HL-60 (cell line): ENCODE measurements around the gene HS6ST3.

ENCODE experiments used
- CTCF ChIP-seq: IDR thresholded peaks from one replicate; pipeline ENCODE4 v1.5.1; 2011; ENCODE audit warnings: low read length, control low read depth, inconsistent platforms; ENCODE audit not compliant: insufficient read depth
- GABPA ChIP-seq: IDR thresholded peaks from 2 replicates; pipeline ENCODE4 v1.6.1; 2012; ENCODE audit warnings: low read depth
- POLR2AphosphoS5 ChIP-seq: IDR thresholded peaks from 2 replicates; pipeline ENCODE4 v1.6.1; 2012; ENCODE audit warnings: low read depth
- REST ChIP-seq: IDR thresholded peaks from 2 replicates; pipeline ENCODE4 v1.6.1; 2012; ENCODE audit warnings: low read depth; ENCODE audit not compliant: insufficient replicate concordance
- SPI1 ChIP-seq: IDR thresholded peaks from 2 replicates; pipeline ENCODE4 v1.6.1; 2012; ENCODE audit warnings: low read depth, mild to moderate bottlenecking, borderline replicate concordance

GRCh38 chr13:96728463-96728862, 638.6 kb downstream of the HS6ST3 start:
- TF ChIP-seq CTCF: no peak
- no peak for TF ChIP-seq GABPA
- no peak for TF ChIP-seq REST
- no peak for TF ChIP-seq SPI1
- no peak for TF ChIP-seq POLR2AphosphoS5
